ENCODE results near the gene TRERF1. TPM values are rescaled to one million over a fixed set of nuclear protein-coding genes. Genes with fewer than 3 reads are reported as not detected.

The TRERF1 gene
- total RNA-seq, 4 donors from 2014 or later = 3.3 to 16.3 (median 7.2) TPM

DNA sequence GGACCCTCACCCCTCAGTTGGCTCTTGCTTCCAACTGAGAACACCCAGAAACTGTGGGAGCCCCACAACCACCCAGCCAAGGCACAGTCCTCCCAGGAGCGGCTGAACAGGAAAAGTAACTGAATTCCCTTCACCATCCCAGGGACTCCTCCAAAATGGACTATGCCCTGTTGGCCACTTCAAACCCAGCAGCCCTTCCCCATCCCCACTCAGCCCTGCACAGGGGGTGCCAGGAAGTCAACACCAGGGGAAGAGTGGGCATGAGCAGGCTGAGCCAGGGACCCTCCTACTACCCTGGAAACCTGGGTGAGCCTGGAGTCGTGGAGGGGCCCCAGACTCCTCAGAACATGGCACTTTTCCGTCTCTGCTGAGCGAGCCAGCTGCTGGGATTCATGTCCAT, 267.3 kb downstream of the TRERF1 start:
- Histone ChIP-seq H3K4me1 (no peaks in the 10 kb centered on the region), H3K27ac (no peak overlapping the region), H3K27me3 (no peaks in the 10 kb centered on the region), H3K4me3 (no peak overlapping the region), H3K36me3 (no peaks in the 10 kb centered on the region), H3K9me3 (no peaks in the 10 kb centered on the region)
- TF ChIP-seq, protein P1, sequence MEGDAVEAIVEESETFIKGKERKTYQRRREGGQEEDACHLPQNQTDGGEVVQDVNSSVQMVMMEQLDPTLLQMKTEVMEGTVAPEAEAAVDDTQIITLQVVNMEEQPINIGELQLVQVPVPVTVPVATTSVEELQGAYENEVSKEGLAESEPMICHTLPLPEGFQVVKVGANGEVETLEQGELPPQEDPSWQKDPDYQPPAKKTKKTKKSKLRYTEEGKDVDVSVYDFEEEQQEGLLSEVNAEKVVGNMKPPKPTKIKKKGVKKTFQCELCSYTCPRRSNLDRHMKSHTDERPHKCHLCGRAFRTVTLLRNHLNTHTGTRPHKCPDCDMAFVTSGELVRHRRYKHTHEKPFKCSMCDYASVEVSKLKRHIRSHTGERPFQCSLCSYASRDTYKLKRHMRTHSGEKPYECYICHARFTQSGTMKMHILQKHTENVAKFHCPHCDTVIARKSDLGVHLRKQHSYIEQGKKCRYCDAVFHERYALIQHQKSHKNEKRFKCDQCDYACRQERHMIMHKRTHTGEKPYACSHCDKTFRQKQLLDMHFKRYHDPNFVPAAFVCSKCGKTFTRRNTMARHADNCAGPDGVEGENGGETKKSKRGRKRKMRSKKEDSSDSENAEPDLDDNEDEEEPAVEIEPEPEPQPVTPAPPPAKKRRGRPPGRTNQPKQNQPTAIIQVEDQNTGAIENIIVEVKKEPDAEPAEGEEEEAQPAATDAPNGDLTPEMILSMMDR (IDR thresholded peaks at IDR 0.05) = no peak
- no peak for TF ChIP-seq POLR2A (IDR thresholded peaks at IDR 0.05)
- DNase-seq = no peak
- intact Hi-C loops (cut with DNase I; ENCODE audit: low total_unique reads) = no loop called here

DNA sequence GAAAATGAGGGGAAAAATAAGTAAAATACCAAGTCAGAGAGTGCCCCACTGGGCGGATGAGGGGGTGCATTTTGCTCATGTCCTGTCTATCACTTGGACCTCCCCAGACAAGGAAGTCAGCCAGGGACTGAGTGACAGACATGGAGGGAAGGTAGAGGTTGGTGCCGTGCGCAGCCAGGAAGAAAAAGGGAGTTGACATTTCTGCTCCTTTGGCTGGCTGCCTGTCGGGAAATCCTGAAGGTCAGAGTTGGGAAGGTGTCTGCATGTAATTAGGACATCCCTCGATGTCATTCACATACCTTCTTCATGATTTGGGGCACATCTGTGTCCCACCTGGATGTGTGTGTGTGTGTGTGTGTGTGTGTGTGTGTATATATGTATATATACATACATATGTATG, 269.6 kb downstream of the TRERF1 start:
- Histone ChIP-seq H3K9me3 (no peaks in the 10 kb centered on the region), H3K27me3 (no peaks in the 10 kb centered on the region), H3K4me3 (no peak overlapping the region), H3K27ac (no peak overlapping the region), H3K4me1 (no peaks in the 10 kb centered on the region), H3K36me3 (no peaks in the 10 kb centered on the region)
- intact Hi-C loops (cut with DNase I; ENCODE audit: low total_unique reads) = no loop called here
- TF ChIP-seq, protein P1 (IDR thresholded peaks at IDR 0.05) = no peak
- no peak for TF ChIP-seq POLR2A (IDR thresholded peaks at IDR 0.05)
- DNase-seq = no peak

DNA sequence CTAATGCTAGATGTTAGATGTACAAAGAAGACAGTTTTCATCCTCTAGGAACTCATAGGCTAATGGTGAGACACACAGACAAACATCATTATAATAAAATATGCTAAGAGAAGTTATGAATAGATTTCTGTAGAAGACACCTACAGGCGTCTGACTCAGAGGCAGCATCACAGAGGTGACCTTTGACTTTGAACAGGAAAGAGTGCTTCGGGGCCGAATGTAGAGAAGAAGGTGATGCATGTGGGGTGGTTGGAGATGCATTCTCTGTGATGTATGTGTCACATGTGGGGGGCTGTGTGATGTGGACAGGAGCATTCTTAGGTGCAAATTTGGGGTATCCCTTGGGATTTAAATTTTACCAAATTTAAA, 271.8 kb downstream of the TRERF1 start:
- H3K4me1 ChIP-seq = no peaks in the 10 kb centered on the region
- no peak overlapping the region for H3K27ac ChIP-seq
- no peaks in the 10 kb centered on the region for H3K36me3 ChIP-seq
- no peak for DNase-seq
- H3K4me3 ChIP-seq = no peak overlapping the region
- H3K9me3 ChIP-seq = no peaks in the 10 kb centered on the region
- intact Hi-C loops (cut with DNase I; ENCODE audit: low total_unique reads) = no loop called here
- H3K27me3 ChIP-seq = no peaks in the 10 kb centered on the region
- no peak for TF ChIP-seq POLR2A (IDR thresholded peaks at IDR 0.05)
- TF ChIP-seq, protein P1 (IDR thresholded peaks at IDR 0.05) = no peak

DNA sequence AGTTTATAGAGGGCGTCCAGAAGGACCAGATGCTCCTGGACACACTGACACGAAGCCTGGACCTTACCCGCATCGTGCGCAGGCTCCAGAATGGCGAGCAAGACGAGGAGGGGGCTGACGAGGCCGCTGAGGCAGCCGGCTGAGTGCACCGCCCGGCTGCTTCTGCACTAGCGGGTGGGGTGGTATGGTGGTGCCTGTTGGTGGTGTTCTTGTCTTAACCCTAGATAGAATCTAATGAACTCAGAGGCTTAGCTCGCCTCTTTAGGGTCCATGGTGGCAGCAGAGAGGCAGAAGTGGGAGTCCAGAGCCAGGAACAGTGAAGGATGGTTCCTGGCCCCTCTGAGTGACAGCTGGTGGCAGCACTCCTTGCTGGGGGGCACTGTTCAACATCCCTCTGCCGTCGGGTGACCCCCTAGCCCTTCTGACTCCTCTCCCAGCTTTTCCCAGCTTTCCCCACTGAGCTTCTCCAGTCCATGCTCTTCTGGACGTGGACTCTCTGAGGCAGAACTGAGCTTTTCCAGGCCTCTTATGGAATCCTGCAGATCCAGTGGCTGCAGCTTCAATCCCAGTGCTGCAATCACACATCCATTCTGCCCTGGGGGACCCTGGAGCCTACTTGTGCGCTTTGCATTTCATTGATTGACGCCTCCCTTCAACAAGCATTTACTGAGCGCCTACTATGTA, 272.3 kb downstream of the TRERF1 start:
- H3K36me3 ChIP-seq = no peaks in the 10 kb centered on the region
- no peak overlapping the region for H3K4me3 ChIP-seq
- TF ChIP-seq, protein P1 (IDR thresholded peaks at IDR 0.05) = no peak
- TF ChIP-seq POLR2A (IDR thresholded peaks at IDR 0.05) = no peak
- no peaks in the 10 kb centered on the region for H3K27me3 ChIP-seq
- no peak for DNase-seq
- no peak overlapping the region for H3K27ac ChIP-seq
- no peaks in the 10 kb centered on the region for H3K9me3 ChIP-seq
- H3K4me1 ChIP-seq = no peaks in the 10 kb centered on the region
- intact Hi-C loops (cut with DNase I; ENCODE audit: low total_unique reads) = no loop called here

DNA sequence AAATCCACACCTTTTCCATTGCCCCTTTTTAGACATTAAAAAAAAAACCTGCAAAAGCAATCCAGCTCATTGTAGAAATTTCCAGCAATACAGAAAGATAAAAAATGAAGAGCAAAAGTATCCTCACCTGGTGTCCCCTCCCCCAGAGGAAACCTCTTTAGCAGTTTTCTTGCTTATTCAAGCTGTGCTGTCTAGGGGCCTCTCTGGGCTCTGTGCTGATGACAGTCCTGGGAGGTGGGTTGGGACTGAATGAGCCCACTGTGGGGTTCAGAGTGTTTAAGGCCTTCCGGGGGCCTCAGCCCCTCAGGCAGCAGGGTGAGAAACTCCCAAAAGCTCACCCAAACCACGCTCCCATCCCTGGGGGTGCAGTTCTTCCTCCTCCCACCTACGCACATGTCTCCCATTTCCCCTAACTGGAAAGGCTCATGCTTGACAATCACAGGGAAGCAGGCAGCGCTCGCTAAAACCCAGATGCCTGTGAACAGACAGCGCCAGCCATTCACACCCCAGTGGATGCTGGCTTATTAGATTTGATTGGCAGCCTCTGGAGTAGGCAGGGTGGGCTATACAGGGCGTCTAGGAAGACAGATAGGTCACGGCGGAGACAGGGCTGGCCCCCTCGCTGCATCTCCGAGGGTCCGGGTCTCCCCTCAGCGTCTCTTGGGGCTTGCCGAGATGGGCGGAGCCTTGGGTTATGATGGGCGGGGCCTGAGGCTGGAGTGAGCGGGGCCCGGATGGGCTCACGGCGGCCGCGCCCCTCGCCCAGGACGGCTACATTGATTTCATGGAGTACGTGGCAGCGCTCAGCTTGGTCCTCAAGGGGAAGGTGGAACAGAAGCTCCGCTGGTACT, 274.0 kb downstream of the TRERF1 start:
- TF ChIP-seq, protein P1 (IDR thresholded peaks at IDR 0.05) = no peak
- no peak for TF ChIP-seq POLR2A (IDR thresholded peaks at IDR 0.05)
- Histone ChIP-seq H3K4me1 (no peaks in the 10 kb centered on the region), H3K9me3 (no peaks in the 10 kb centered on the region), H3K27me3 (no peaks in the 10 kb centered on the region), H3K4me3 (no peak overlapping the region), H3K27ac (no peak overlapping the region), H3K36me3 (no peaks in the 10 kb centered on the region)
- no peak for DNase-seq
- intact Hi-C loops (cut with DNase I; ENCODE audit: low total_unique reads) = no loop called here
